NCI-H345 treated with DMSO at 0.1 percent for 48 hours (cell line): ENCODE results near the gene TNFRSF18.

ENCODE experiments used
- DNase-seq: peaks from one replicate; lab custom pipeline; 2025; ENCODE audit not compliant: unreplicated experiment; lab: John Stamatoyannopoulos, UW

The TNFRSF18 gene

DNA sequence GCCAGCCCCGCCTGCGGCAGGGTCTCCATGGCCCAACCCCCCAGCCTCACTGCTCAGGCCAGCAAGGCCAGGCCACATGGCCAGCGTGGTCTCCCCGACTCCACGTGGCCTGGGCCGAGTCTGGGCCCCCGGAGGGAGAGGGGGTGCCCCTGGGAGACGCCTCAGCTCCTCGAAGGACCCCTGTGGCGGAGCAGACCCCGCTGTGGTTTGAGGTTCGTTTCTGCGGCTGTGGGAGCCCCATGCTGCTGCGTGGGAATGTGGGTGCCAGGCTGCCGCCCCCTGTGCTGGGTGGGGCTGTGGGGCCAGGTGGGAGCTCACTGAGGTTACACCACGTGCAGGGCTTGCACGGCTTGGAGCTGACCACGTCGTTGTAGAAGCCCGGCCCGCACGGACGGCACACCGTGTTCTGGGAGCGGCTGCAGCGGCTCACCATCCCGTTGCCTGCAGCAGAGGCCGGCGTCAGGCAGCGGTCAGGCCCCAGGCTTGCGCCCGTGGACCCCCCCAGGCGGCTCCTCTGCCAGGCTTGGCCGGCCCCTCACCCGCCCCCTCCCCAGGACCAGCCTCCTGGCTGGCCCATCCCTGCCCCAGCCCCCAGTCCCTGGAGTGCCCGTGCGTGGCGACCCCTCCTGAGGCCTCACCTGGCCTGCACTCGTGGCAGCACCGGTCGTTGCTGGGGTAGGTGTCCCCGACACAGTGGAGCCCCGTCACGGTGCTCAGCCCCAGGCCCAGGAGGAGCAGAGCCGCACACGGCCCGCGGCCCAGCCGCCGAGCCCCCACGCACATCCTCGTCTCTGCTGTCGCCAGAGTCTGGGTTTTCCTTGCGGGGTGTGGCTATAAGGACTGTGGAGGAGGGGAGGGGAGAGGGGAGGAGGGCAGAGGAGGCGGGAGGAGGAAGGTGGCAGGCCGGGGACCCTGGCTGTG, 7.2 kb upstream of the TNFRSF18 start, which contains the start of gene TNFRSF4:
TNFRSF4 (minus strand) TSS at position 809 of the 921 bp plus-strand sequence; CDS start at position 783, 26 bp downstream.
- DNase-seq: no peak

DNA sequence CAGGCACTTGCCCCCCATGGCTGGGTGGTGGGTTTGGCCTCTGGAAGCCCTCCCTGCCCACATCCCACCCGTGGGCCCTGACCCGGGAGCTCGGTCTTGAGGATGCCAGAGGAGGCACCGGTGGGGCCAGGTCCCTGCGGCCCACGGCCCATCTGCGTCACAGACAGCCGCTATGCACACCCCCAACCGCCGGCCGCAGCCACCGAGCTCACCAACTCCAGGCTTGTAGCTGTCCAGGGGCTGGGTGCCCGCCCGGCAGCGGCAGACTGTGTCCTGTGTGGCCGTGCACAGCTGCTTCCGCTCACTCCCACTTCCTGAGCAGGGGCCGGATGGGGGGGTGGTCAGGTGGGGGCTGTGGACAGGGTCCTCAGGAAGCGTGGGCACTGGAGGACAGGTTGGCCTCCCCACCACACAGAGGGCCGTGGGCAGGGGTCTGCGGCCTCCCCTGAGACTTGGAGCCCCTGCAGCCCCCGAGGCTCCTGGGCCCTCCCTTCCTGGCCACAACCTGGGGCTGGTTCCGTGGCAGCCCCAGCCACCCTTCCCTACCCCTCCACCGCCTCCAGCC, 6.5 kb upstream of the TNFRSF18 start:
- no peak for DNase-seq

DNA sequence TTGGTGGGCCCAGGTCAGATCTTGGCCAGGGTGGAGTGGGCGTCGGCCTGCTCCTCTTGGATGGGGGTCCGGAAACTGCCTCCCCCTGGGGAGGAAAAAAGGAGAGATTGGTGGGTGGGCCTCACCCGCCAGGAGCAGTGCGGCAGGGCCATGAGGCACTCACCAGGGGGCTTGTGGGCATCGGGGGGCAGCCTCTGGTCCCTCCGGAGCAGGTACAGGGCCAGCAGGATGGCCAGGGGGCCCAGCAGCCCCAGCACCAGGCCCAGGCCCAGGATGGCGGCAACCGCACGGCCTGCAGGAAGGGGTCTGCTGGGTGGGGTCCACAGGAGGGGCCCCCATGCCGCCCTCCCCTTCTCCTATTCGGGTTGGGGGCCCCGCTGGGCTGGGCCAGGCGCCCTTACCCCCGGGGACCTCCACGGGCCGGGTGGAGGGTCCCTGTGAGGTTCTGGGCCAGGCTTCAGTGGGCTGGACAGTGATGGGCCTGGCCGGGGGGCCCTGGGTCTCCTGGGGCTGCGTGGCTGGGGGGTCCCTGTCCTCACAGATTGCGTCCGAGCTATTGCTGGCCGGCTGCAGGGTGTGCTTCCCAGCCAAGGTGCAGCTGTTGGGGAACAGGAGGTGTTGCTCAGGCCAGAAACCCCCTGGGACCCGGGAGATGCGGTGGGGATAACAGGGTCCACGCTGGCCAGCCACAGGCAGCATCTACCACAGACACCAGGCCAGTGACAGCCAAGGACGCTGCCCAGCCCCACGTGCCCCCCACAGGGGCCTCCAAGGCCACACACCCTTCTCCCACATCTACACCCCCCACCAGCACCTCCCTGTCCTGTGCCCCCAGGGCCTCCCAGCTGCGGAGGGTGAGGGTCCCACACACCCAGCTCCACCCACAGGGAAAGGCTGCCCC, 5.4 kb upstream of the TNFRSF18 start:
- DNase-seq: no peak

DNA sequence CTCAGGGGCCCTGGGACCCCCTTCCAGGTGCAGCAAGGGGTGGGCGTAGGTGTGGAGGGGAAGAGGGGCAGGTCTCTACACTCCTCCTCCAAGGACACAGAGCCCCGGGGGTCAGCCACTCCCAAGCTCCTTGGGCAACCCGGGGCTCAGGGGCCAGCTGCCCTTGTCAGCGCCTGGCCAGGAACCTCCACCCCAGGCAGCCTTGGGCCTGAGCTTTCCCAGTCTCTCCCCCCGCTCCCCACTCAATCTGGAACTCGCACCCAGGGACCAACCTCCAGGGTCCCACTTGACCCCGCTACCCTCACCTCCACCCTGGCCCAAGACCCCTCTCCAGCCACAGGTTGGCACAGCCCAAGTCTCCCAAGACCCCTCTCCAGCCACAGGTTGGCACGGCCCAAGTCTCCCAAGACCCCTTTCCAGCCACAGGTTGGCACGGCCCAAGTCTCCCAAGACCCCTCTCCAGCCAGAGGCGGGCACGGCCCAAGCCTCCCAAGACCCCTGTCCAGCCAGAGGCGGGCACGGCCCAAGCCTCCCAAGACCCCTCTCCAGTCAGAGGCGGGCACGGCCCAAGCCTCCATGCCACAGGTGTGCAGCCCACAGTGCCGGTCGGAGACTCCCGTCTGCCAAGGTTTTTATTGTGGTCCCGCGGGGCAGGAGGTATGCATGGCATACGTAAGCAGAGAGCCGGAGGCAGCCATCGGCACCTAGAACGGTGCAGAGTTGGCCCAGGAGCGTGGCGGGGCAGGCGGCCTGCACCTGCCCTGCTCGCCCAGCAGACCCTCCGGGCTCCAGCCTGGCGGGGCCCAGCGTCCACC, 4.5 kb upstream of the TNFRSF18 start:
- DNase-seq: no peak

DNA sequence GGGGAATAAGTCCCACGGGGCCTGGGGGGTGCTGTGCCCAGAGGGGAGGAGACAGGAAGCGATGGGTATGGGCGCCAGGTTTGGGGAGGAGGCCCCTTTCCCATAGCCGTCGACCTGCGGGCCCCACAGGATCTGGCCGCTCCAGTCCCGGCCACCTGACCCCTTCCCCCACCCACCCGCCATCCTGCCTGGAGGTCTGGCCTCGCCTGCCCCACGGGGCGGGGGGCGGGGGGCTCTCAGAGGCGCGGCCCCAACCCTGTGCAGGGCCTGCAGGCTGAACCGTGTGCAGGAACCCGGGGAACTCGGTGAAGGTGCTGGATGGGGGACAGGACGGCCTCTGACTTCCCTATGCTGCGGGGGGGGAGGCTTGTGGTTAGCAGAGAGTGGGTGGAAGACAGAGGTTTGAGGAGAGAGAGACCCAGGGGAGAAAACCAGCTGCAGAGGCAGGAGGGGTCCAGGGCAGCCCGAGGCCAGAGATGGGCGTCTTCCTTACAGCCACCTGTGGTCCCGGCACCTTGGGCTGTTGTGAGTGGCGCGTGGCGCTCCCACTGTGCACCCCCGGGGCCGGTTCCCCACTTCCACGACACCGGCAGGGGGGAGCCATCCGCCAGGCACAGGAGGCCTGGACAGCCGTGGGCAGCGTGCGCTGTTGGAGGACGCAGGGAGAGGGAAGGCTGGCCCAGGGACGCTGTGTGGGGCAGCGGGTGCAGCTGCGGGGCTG, 2.5 kb upstream of the TNFRSF18 start:
- no peak for DNase-seq

- no peak for DNase-seq
Observed at GRCh38 chr1:1207571-1207892, 1.1 kb upstream of the TNFRSF18 start.

DNA sequence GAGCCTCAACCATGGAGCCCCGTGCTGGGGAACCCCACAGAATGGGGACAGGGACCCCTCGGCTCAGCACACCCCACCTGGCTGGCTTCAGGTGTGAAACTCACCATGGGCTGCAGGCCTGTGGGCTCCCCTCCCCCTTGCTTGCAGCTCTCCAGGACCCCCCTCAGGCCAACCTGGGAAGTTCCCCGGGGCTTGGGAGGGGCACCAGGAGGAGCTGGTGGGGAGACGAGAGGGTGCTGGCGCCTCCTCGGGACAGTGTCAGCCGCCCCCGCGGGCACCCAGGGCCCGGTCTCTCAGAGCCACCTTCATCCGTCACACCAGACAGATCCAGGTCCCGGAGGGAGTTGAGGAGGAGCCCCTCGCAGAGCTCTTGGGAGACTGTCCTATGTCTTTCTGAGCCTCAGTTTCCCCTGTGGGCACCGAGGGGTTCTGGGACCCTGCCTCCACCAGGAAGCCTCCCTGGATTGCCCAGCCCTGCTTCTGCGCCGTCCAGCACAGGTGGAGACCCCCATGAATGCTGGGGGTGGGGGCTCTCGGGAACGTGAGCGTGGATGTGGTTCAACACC, 657 bp upstream of the TNFRSF18 start:
- no peak for DNase-seq

DNA sequence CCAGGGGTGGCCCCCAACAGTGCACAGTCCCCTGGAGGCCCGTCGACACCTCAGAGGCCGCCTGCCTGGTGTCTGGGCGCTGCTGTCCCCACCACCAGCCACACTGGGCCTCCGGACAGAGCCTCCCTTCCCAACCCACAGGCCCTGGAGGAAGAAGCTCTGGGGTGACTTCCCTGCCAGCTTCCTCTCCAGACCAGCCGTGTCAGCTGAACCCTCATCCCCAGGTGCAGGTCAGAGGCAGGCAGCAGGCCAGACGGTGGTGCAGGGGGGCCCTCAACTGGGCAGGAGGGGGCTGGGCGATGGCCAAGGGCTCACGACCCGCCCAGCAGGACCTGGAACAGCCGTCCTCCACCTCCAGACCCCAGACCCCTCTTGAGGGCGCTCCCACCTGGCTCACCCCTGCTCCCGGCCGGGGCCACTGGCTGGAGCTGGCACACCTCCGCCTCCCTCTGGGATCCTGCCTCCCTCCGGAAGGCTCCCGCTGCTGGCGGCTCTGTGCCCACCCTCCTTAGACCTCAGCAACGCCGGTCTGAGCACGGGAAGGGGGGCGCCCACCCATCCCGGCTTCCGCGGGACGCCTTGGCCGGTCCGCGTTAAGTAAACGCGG, 520 bp downstream of the TNFRSF18 start:
- DNase-seq: no peak

DNA sequence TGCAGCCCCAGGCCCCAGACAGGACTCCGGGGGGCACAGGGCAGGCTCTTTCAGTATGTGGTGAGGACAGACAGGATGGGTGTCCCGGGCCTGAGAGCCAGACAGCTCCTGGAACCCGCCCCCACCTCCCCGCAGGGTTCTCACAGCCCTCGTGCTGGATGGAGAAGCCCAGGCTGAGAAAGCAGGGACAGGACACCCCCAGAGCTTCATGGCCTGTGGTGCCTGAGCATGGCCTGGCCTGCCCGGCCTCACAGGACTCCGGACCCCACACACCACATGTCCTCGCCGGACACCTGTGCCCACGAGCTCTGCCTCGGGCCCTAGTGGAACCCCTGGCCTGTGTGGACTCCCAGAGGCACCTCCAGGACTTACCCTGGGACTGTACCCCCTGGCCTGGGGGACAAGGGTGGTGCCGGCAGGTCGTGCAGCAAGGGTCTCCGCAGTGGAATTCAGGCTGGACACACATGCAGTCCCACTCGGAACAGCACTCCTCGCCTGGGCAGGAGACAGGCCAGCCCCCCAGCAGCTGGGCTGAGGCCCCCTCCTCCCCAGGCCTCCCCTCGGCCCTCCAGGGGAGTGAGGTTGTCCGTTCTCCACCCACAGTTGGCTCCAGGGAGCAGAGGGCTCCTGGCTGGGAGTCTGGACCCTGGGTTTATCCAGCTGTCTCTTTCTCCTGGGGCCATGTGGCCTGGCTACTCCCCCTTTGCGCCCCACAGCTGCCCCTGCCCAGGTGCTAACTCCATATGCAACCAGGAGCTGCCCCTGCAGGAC, 1.2 kb downstream of the TNFRSF18 start:
- DNase-seq: no peak

DNA sequence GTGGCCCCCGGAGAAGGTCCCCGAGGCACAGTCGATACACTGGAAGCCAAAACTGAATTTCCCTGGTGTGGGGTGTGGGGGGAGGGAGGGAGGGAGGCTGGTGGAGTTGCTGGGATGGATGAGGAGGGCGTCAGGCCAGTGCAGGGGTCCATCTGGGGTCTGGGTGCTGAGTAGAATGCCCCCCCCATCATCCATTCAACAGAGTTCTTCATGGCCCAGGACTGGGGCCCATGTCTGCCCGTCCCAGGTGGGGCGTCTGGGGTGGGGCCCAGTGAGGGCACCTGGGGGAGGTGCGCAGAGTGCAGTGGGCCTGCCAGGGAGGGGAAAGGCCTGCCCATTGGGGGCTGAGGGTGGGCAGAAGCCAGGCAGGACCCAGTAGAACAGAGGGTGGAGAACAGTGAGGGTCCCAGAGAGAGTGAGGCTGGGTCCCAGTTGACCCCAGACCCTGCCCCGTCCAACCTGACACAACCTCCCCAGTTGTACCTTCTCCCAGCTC, 1.9 kb downstream of the TNFRSF18 start:
- DNase-seq: no peak

- DNase-seq: no peak
Observed at GRCh38 chr1:1203561-1204424, 2.6 kb downstream of the TNFRSF18 start.

DNA sequence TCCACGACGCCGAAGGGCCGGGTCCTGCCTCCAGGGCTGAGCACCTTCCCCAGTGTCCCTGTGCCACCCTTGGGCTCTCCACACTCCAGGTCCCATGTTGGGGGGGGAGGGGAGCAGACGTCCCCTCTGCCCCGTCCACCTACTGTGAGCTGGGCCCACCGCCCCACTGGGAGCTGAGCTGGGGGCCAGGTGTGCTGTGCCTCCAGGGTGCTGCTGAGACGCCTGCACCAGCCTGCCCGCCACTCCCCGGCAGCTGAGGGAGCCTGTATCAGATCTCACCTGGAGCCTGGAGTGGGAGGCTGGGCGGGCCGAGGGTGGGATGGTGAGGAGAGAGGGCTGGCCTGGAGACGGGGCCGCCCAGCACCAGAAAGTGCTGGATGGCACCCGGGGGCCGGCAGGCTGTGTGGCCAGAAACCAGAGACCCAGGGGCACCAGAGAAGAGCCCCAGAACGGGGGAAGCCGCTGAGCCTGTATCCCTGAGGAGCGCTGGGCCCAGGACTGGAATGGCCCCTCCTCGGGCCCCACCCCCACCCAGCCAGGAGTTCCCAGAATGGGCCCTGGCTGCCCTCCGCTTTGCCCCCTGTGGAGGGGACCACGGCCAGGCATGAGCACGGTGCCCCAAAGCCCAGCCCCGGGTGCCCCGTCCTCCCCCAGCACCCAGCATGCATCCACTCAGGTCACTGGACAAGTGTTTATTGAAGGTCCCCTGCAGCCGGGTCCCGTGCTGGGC, 3.4 kb downstream of the TNFRSF18 start:
- no peak for DNase-seq

- DNase-seq: peak; percentile 4
Observed at GRCh38 chr1:1200876-1201810, 5.2 kb downstream of the TNFRSF18 start.

GRCh38 chr1:1199961-1200875, 6.2 kb downstream of the TNFRSF18 start:
- no peak for DNase-seq
